ENCODE results near the gene EIF4ENIF1.
"Not testable (repeated sequence)": the region's sequence is repeated elsewhere in the genome, so short reads cannot be mapped to it uniquely, and the experiment has no call there.

Gene EIF4ENIF1

DNA sequence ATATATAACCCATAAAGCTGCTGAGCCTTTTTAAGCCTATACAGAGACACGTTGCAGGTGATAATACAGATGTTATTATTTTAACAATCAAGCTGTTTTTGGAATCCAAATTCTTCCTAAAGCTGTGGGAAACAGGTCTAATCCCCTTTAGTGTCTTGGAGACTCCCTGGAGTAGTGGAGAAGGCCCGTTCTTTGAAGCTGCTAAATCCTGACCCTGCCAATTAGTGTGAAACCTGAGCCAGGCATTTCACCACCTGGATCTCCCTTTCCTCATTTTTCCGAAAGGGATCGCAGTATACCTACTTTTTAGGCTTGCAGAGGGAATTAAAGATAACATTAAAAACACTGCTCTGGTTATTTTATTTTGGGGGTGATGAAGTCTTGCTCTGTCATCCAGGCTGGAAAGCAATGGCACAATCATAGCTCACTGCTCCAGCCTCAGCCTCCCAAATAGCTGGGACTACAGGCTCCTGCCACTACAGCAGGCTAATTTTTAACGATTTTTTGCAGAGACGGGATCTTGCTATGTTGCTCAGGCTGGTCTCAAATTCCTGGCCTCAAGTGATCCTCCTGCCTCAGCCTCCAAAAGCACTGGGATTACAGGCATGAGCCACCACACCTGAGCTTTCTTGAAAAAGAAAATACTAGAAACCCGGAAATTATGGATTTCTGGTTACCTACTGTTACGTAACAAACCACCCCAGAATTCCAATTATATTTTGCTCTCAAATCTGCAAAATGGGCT lies 1.7 kb upstream of the EIF4ENIF1 start:
- no peak for DNase-seq (ENCODE audit: low spot score)

DNA sequence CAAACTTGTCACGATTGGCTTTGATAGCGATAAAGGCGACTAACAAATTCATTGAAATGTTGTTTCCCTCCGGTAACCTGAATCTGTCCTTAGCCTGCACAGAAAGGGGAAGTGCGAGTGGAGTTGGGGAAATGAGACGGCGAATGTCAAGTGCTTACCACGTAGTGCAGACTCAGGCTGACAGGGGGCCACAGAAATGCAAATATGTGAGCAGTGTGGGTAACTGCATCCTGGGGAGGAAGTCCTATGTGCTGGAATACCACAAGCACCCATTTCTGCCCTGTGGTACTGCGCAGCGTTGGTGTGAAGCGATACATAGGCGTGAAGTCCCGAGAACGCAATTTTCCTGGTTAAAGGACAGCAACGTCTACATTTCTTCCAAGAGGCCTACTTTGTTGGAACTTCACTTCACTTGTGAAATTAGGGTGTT lies 869 bp upstream of the EIF4ENIF1 start:
- peak; percentile 34 for DNase-seq (ENCODE audit: low spot score)

DNA sequence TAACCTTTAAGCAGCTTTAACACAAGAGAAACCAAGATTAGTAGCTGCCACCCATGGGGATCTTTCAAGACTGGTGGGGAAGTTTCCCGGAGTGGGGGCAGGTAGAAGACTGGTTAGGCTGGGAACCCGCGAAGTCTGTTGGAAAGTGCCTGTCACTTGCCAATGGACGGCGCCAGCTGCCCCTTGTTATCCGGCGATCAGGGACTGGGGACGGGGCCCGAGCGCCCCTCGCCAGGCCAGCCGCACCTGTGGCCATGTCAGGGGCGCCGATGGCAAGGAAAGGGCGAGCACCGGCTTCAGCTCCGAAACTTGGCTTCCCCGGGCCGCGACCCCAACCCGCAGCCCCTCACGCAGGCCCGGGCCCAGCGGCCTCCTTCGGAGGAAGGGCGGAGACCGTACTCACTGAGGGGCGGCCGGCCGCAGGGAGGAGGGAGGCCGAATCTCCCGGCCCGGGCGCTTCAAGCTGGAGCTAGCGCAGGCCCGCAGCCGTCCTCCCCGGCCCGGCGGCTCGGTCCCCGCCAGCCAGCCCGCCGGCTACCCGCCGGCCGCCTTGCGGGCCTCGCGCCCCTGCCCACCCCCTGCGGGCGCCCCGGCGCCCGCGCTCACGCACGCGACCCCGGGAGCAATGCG lies 539 bp downstream of the EIF4ENIF1 start:
- no peak for DNase-seq (ENCODE audit: low spot score)

DNA sequence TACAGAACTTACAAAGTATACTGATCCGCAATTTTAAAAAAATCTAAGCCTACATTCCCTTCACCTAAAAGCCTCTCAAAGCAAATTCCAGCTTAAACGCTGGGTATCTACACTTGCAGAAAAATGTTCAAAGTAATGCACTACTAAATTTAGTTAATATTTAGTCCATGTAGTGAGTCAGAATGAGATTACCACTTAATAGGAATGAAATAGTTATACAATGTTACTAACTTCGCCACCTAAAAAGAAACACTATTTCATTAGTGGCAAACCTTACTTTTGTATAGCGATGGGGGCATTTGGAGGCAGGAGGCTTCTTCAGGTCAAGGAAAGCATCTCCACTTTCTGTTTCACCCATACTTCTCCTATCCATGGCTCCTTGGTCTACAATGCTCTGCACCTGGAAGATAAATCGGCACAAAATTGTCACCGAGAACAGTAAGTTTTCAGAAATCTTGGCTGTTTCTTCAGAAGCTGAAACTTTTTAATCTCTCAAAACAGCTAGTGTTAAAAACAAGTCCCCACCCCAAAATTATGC lies 1.2 kb downstream of the EIF4ENIF1 start:
- peak; percentile 18 for DNase-seq (ENCODE audit: low spot score)

DNA sequence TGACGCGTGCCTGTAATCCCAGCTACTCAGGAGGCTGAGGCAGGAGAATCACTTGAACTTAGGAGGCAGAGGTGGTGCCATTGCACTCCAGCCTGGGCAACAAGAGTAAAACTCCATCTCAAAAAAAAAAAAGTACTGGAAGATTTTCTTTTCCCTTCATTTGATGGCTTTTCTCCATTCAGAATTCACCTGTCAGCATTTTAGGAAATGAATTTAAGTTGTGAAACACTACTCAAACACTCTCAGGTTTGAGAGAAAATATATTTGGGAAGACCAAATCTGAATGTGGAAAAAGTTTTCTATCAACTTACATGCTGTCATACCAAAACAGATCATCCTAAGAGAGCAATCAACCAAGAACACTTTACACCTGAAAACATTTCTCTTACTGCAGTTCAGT lies 2.7 kb downstream of the EIF4ENIF1 start:
- no peak for DNase-seq (ENCODE audit: low spot score)

DNA sequence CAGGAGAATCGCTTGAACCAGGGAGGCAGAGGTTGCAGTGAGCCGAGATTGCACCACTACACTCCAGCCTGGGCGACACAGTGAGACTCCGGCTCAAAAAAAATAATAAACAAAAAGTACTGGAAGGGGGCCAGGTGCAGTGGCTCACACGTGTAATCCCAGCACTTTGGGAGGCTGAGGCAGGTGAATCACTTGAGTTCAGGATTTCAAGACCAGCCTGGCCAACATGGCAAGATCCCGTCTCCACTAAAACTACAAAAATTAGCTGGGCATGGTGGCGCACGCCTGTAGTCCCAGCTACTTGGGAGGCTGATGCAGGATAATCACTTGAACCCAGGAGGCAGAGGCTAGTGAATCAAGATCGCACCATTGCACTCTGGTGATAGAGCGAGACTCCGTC lies 3.3 kb downstream of the EIF4ENIF1 start:
- not testable (repeated sequence) for DNase-seq (ENCODE audit: low spot score)

DNA sequence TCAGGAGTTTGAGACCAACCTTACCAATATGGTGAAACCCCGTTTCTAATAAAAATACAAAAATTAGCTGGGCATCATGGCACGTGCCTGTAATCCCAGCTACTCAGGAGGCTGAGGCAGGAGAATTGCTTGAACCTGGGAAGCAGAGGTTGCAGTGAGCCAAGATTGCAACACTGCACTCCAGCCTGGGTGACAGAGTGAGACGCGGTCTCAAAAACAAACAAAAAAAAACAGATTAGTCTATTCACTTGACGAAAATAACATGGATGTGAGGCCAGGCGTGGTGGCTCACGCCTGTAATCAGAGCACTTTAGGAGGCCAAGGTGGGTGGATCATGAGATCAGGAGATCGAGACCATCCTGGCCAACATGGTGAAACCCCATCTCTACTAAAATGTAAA lies 7.2 kb downstream of the EIF4ENIF1 start:
- not testable (repeated sequence) for DNase-seq (ENCODE audit: low spot score)

DNA sequence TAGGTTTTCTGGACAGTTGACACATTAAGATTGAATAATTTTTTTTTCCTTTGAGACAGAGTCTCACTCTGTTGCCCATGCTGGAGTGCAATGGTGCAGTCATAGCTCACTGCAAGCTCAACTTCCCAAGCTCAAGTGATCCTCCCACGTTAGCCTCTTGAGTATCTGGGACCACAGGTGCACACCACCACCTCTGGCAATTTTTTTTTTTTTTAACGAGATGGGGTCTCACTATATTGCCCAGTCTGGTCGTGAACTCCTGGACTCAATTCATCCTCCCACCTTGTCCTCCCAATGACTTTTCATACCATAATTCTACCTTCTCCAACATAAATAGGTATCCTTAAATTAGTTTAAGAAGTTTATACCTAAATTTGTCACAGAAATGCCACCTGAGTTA lies 8.5 kb downstream of the EIF4ENIF1 start:
- DNase-seq (ENCODE audit: low spot score) = no peak

DNA sequence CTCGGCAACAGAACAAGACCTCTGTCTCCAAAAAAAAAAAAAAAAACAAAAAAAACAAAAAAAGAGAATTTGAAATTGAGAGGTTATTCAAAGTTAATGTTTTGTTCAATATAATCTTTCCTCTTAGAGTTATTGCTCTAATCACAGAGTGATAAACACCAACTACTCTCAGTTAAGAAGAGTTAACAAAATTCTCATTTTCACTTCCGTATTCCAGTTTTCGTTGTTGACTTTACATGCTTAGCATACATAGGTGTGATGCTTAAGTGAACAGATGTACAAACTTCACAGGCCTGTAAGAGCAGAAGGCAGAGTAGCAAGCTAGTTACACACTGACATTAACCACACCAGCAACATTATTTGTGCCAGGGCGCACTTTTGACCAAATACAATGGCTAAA lies 12.3 kb downstream of the EIF4ENIF1 start:
- DNase-seq (ENCODE audit: low spot score) = no peak

DNA sequence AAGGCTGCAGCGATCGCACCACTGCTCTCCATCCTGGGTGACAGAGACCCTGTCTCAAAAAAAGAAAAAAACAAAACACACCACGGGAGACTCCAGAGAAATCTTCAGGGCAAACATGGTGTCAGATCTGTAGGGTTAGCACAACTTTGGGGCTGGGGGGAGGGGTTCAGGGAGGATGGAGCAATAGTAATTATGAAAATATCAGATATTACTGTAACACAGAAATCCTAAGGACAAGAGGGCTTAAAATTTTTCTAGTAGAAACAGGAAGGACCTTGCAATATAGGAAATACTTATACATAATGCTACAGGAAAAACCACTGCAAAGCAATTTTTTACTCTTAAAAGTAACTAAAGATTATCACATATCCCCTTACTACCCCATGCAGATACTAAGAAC lies 13.8 kb downstream of the EIF4ENIF1 start:
- no peak for DNase-seq (ENCODE audit: low spot score)

DNA sequence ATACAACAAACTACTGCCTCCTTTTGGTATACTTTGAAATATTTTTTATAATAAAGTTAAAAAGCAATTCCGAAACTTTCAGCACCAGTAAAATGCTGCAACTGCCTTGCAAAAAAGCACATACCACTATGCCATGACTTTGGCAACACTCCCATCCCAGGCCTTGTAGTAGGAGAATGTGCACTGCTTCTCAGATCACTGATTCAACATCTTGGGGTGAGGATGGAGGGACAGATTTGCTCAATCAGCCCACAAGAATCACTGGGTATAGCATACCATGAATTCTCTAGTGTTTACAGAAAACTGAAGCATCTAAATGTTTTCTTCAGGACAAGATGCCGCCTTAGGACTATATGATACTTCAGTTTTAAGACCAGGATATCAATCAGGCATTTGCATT lies 14.9 kb downstream of the EIF4ENIF1 start:
- DNase-seq (ENCODE audit: low spot score) = no peak

DNA sequence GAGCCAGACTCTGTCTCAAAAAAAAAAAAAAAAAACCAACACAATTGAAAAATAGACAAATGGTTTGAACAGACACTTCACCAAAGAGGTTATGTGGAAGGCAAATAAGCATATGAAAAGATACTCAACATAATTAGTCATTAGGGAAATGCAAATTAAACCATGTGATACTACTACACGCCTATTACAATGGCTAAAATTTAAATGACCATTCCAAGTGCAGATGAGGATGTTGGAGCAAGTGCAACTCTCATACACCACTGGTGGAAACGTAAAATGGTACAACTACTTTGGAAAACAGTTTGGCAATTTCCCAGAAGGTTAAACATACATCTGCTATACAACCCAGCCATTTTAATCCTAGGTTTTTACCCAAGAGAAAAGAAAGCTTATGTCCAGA lies 24.3 kb downstream of the EIF4ENIF1 start:
- DNase-seq (ENCODE audit: low spot score) = no peak

DNA sequence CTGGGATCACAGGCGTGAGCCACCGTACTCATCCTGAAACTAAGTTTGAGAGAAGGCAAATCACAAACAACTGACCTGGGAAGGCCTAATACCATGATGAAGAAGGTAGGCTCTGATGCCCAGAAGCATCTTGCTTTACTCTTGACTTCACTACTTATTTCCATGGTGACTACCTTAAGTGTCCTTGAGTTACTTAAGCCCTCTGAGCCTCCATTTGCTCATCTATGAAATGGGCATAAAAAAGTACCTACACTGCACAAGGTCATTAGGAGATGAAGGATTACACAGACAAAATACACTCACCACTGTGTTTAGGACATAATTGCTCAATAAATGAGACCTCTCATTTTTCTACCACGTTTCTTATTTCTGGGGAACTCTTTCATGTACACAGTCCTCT lies 27.9 kb downstream of the EIF4ENIF1 start:
- no peak for DNase-seq (ENCODE audit: low spot score)

DNA sequence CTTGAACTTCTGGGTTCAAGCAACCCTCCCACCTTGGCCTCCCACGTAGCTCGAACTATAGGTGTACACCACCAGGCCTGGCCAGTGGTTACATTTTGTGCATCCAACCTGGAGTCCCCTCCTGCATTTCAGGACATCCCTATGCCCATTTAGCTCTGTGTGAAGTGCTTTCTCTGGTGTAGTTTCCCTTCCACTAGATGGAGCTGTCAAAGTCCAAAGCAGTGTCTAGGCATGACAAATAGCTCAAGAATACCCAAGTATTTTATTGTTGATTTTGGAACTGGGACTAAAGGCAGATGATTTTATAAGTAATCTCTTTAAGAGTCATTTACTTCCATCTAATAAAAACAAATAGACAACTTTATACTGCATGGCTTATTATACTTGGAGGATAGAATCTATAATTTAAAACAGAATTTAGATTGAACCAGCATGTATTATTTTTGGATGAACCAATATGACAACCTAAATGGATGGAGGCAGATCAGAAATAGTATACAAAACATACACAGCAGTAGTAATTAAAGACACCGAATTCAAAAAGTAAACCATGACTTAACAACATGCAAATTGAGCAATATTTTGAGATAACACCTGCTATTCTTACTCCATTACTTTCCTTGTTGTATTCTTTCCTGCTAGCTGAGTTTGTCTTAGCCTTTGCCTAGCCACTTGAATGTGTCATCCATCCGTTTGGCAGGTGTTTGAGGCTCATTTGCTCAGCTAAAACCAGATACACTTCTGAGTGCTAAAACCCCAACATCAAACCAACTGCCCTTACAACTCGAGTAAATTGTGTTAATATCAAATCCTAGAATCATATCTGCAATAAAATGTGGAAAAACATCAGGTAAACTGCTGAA lies 37.7 kb downstream of the EIF4ENIF1 start:
- peak; percentile 29 for DNase-seq (ENCODE audit: low spot score)

DNA sequence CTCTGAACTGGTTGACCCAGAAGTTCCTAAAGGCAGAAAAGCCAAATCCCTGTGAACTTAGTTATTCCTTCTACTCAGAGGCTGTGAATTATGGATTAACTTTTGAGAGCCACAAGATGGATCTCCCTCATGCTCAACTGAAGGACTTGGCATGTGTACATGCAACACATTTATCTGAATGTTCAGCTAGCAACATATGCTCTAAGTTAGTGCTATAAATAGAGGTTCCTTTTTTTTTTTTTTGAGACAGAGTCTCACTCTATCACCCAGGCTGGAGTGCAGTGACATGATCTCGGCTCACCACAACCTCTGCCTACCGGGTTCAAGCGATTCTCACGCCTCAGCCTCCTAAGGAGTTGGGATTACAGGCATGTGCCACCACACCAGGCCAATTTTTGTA lies 40.1 kb downstream of the EIF4ENIF1 start:
- DNase-seq (ENCODE audit: low spot score) = no peak

DNA sequence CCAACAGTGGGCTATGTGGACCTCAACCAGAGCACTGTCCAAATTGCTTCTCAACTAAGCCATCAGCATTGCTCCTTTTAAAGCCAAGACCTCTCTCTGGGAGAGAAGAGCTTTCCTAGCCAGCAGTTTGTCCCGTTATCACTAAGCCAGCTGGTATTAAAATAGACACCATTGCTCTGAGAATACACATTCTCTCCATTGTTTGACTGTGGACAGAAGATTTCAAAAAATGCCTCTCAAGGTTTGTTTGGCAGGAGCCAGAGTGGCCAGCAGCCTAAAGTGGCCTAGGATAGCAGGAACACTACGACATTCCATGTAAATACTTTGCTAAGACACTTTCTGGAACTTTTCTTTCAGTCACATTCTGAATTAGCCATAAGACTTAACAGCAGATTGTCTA lies 41.3 kb downstream of the EIF4ENIF1 start:
- DNase-seq (ENCODE audit: low spot score) = no peak

DNA sequence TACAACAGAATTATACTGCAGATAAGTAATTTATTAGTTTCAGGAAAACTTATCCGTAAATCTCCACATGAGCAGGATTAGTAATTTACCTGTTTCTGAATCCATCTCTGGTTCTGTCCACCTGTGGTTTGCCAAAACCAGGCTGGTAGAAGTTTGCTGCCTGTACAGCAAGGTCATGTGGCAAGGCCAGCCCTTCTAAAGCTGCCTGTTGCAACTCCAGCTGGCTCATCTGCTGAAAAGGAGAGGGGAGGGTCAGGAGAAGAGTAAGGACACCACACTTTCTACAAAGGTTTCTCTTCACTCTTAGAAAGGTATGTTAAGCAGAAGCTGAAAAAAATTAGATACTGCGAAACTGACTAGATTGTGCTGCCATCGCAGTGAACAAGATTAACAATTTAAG lies 42.3 kb downstream of the EIF4ENIF1 start:
- DNase-seq (ENCODE audit: low spot score) = no peak

DNA sequence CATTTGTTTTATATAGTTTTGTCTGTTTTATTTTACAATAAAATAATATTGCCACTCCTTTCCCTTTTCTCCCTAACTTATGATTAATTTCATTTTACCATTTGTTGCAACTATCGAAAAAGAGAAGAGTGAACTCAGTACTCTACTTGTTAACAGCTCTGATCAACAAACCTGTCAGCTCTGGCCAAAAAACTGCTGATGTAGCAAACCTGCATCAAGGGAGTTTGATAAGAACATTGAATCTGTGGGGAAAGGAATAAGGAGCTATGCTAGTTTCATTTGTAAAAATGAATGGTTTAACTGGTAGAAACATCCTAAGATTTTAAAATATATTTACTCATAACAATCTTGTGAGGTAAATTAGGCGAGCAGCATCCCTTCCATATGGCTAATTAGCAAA lies 42.9 kb downstream of the EIF4ENIF1 start:
- DNase-seq (ENCODE audit: low spot score) = no peak

DNA sequence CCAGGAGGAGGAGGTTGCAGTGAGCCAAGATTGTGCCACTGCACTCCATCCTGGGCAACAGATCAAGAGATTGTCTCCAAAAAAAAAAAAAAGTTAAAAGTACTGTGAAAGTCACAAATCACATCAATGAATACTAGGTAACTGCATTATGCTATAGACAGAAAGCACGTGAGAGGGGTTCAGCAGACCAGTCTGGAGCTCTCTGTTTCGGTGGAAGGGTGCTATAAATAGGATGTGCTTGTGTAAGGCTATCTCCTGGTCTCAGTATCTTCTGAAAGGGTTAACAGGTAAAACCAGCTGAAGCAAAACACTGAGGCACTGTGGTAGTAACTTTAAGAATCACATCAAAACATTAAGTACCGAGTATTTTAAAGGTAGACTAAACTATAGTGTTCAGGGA lies 43.4 kb downstream of the EIF4ENIF1 start:
- DNase-seq (ENCODE audit: low spot score) = no peak

DNA sequence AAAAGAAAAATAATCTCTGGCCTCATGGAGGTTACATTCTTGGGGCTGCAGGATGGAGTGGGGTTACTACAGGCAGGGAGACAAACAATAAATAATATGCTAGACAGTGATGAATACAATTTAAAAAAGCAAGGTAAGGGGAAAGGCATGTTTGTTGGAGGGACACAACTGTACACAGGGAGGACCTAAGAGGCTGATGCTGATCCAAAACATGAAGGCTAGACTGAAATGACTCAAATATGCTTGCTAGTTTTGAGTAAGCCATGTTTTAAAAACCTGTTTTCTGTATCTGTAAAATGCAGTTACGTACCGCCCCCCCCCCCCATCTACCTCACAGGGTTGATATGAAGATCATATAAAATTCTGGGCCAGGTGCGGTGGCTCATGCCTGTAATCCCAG lies 44.0 kb downstream of the EIF4ENIF1 start:
- no peak for DNase-seq (ENCODE audit: low spot score)

DNA sequence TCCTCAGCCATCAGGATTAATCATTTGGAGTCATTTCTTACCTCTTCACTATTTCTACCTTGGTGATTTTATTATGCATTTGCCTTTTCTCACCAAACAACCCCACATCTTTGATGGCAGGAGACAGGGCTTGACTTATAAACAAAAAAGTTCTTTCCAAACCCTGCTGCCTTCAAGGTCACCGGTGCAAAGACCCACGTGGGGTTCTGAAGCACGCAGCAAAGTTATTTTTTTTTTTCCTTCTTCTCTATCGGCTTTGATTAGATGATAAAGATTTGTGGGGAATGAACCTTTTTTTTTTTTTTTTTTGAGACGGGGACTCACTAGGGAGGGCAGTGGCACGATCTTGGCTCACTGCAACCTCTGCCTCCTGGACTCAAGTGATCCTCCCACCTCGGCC lies 46.1 kb downstream of the EIF4ENIF1 start:
- DNase-seq (ENCODE audit: low spot score) = no peak

DNA sequence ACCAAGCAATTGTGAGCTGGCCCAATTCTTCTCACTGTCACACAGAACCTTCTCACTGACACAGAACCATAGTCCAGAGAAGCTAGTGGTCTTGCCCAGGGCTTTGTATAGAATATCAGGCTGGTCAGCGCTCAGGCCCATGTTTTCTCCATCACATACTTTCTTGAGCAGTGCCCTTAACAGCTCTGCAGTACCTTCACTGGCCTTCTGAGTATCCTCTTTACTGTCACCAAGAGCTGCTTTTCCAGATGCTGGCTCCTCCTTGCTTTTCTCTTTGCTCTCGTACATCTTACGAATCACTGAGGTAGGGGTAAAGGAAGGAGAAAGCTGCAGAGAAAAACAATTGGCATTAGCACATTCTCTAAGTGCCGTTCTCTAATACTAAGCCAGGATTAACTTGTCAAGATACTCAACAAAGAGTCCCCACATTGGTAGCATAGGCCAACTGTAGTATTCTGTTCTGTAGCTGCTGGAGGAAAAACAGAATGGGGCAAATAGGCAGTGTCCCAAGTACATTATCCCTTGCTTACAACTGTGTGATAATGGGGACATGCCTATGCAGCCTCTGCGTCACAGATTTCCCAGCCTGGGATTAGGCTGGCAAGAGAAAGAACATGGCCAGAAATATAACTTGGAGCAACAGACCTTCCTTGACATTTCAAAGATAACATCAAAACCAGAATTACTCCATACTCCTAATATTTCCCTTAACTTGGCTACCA lies 46.7 kb downstream of the EIF4ENIF1 start:
- no peak for DNase-seq (ENCODE audit: low spot score)
